SK-N-SH (cell line): Measurements from ENCODE around the gene DLGAP3. TPM values are rescaled to one million over a fixed set of nuclear protein-coding genes. Genes with fewer than 3 reads are reported as not detected.

ENCODE experiments used
- CTCF ChIA-PET: fragments of 300-600, 350-600 bp; formaldehyde crosslinking; extraction: SDS; loops from one replicate; lab custom pipeline; 2021; lab: Yijun Ruan, JAX
- POLR2A ChIA-PET: fragments of 350-600 bp; sonication (Branson Sonifier 250); formaldehyde crosslinking; extraction: SDS; loops from one replicate; lab custom pipeline; 2020; ENCODE audit warnings: antibody characterized with exemption, inconsistent platforms; lab: Yijun Ruan, JAX
- DNase-seq: peaks from one replicate; pipeline ENCODE4 v3.0.0; 2012
- H2AFZ ChIP-seq: fragments of 200-600 bp; sonication (generic); 2 replicates; pipeline ENCODE4 v1.8.1; 2016; ENCODE audit warnings: antibody characterized with exemption, mild to moderate bottlenecking, low read depth
- H3F3A ChIP-seq: fragments of 200-600 bp; sonication (generic); replicated peaks from 2 replicates; pipeline ENCODE3; 2016; ENCODE audit warnings: antibody characterized with exemption, mild to moderate bottlenecking; ENCODE audit not compliant: insufficient read depth
- H3K27ac ChIP-seq, 2 experiments: fragments of 200-500 bp in 1 of 2; fragments of 200-600 bp in 1 of 2; sonication (Bioruptor generic) in 1 of 2; sonication (generic), shearing (Covaris generic) in 1 of 2; 2 replicates each; pipeline versions ENCODE4 v1.5.1 to v1.6.1; 2014 to 2016; ENCODE audit warnings: low read depth in 2 of 2, inconsistent platforms in 1 of 2, low read length in 1 of 2, mild to moderate bottlenecking in 1 of 2, mixed read lengths in 1 of 2
- H3K27me3 ChIP-seq: fragments of 200-600 bp; sonication (generic), shearing (Covaris generic); 2 replicates; pipeline ENCODE4 v1.6.1; 2016; ENCODE audit warnings: mixed run types; ENCODE audit not compliant: insufficient read depth
- H3K36me3 ChIP-seq, 2 experiments: fragments of 200-500 bp in 1 of 2; fragments of 200-600 bp in 1 of 2; sonication (Bioruptor generic) in 1 of 2; sonication (generic) in 1 of 2; replicated peaks in 1 of 2; 2 replicates each; pipeline versions ENCODE3 to v1.5.1; 2014 to 2016; ENCODE audit warnings: low read length in 1 of 2, mild to moderate bottlenecking in 1 of 2; ENCODE audit not compliant: insufficient read depth in 2 of 2, control insufficient read depth in 1 of 2
- H3K4me1 ChIP-seq, 2 experiments: fragments of 200-500 bp in 1 of 2; fragments of 200-600 bp in 1 of 2; sonication (Bioruptor generic) in 1 of 2; sonication (generic), shearing (Covaris generic) in 1 of 2; 2 replicates each; pipeline versions ENCODE4 v1.5.1 to v1.6.1; 2014 to 2016; ENCODE audit warnings: low read depth in 1 of 2, low read length in 1 of 2, mixed run types in 1 of 2; ENCODE audit not compliant: insufficient read depth in 2 of 2, control insufficient read depth in 1 of 2
- H3K4me2 ChIP-seq: fragments of 200-600 bp; sonication (generic), shearing (Covaris generic); 2 replicates; pipeline ENCODE4 v1.6.1; 2017; ENCODE audit warnings: mixed run types
- H3K4me3 ChIP-seq, 2 experiments: fragments of 200-500 bp in 1 of 2; fragments of 200-600 bp in 1 of 2; sonication (Bioruptor generic) in 1 of 2; sonication (generic), shearing (Covaris generic) in 1 of 2; 2 replicates each; pipeline versions ENCODE4 v1.5.1 to v1.8.1; 2014 to 2016; ENCODE audit warnings: low read depth in 2 of 2, inconsistent platforms in 1 of 2, low read length in 1 of 2, mild to moderate bottlenecking in 1 of 2, mixed read lengths in 1 of 2, moderate library complexity in 1 of 2
- H3K79me2 ChIP-seq: fragments of 200-600 bp; sonication (generic); 2 replicates; pipeline ENCODE4 v1.8.1; 2017; ENCODE audit warnings: mild to moderate bottlenecking; ENCODE audit not compliant: insufficient read depth
- H3K9ac ChIP-seq: fragments of 200-600 bp; sonication (generic); 2 replicates; pipeline ENCODE4 v1.6.1; 2017; ENCODE audit warnings: mixed run types
- H3K9me2 ChIP-seq: fragments of 200-600 bp; sonication (generic); 2 replicates; pipeline ENCODE4 v1.6.1; 2017; ENCODE audit warnings: mixed run types
- H3K9me3 ChIP-seq: fragments of 200-600 bp; sonication (generic); 2 replicates; pipeline ENCODE4 v1.6.1; 2017; ENCODE audit warnings: mixed run types, mild to moderate bottlenecking, moderate library complexity
- H4K20me1 ChIP-seq: fragments of 200-600 bp; sonication (generic); 2 replicates; pipeline ENCODE4 v1.6.1; 2017; ENCODE audit warnings: mild to moderate bottlenecking, mixed run types; ENCODE audit not compliant: insufficient read depth
- CHD2 ChIP-seq: fragments of 150-350 bp; IDR thresholded peaks from 2 replicates; pipeline ENCODE4 v1.6.1; 2018; ENCODE audit warnings: low read length; ENCODE audit not compliant: partially characterized antibody
- ELF1 ChIP-seq: IDR thresholded peaks from 2 replicates; pipeline ENCODE4 v1.4.0; 2012
- NRF1 ChIP-seq: IDR thresholded peaks from 2 replicates; pipeline ENCODE4 v1.6.1; 2012; ENCODE audit warnings: low read depth, mild to moderate bottlenecking, low read length
- RFX5 ChIP-seq: IDR thresholded peaks from 2 replicates; pipeline ENCODE4 v1.6.1; 2012; ENCODE audit warnings: mild to moderate bottlenecking, improper control_type of control experiment, low read length
- TCF12 ChIP-seq: IDR thresholded peaks from 2 replicates; pipeline ENCODE4 v1.4.0; 2012
- WGBS: methylation state at CpG from one replicate; pipeline ENCODE4 v1.1.6; 2017; ENCODE audit warnings: low lambda C conversion rate; 5-methylcytosine and 5-hydroxymethylcytosine counted together
- polyA plus RNA-seq, 3 experiments: library from polyadenylated mRNA; depleted of rRNA; stranded (reverse); fragments of >200 nt; gene quantifications; 2 replicates each; pipeline ENCODE4 v1.2.3, GENCODE V29; 2012
- TF ChIP-seq, protein P1 (sequence below): IDR thresholded peaks from 2 replicates; pipeline ENCODE4; 2012
- TF ChIP-seq, protein P2 (sequence below): IDR thresholded peaks from 2 replicates; pipeline ENCODE4 v1.6.1; 2012; ENCODE audit warnings: mild to moderate bottlenecking, low read depth, low read length, moderate library complexity
- TF ChIP-seq, protein P3 (sequence below): fragments of 150-350 bp; IDR thresholded peaks from 2 replicates; pipeline ENCODE4 v1.6.1; 2017; ENCODE audit warnings: antibody characterized with exemption, low read length, low read depth, borderline replicate concordance
- TF ChIP-seq, protein P4 (sequence below): fragments of 150-350 bp; IDR thresholded peaks from 2 replicates; pipeline ENCODE4 v1.6.1; 2016; ENCODE audit warnings: mild to moderate bottlenecking, low read depth, low read length

The DLGAP3 gene
- polyA plus RNA-seq, 1 of the 3 experiments (the other 2 are of a cell fraction), result 0.15 TPM

DNA sequence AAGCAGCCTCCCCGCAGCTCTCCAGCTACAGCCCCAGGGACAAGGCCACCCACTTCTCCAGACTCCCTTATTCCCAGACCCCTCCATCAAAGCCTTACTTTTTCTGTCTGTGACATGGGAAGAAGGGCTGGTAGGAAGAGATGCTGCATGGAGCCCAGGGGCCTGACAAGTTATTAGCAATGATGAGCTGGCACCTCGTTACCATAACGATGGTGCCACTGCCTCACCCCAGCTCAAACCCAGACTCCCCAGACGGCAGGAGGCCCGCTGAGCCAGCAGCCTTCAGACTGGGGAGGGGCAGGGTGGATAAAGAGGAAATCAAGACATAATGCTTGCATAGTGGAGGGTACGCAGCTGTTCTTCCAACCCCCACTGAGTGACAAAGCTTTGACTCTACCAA, 3.3 kb downstream of the DLGAP3 start:
- H3K4me3 ChIP-seq, result no peak overlapping the region
- no peaks in the 10 kb centered on the region for H3K9me2 ChIP-seq
- POLR2A ChIA-PET, result no interaction called here
- peaks cover 24% of the 10 kb centered on the region for H3K27me3 ChIP-seq
- H3F3A ChIP-seq, result no peaks in the 10 kb centered on the region
- H2AFZ ChIP-seq, result no peak overlapping the region
- no peaks in the 10 kb centered on the region for H3K9me3 ChIP-seq
- H3K4me1 ChIP-seq, result peaks cover 0 to 3% of the 10 kb centered on the region in 2 experiments; a peak in 1 of 4 replicates
- no peaks in the 10 kb centered on the region for H3K79me2 ChIP-seq
- H3K27ac ChIP-seq, result no peak overlapping the region
- no peaks in the 10 kb centered on the region for H3K36me3 ChIP-seq
- 28% methylated on average over 6 of the region's 6 CpGs for WGBS
- no peak overlapping the region for H3K4me2 ChIP-seq
- H3K9ac ChIP-seq, result no peak overlapping the region
- TF ChIP-seq, protein P1, sequence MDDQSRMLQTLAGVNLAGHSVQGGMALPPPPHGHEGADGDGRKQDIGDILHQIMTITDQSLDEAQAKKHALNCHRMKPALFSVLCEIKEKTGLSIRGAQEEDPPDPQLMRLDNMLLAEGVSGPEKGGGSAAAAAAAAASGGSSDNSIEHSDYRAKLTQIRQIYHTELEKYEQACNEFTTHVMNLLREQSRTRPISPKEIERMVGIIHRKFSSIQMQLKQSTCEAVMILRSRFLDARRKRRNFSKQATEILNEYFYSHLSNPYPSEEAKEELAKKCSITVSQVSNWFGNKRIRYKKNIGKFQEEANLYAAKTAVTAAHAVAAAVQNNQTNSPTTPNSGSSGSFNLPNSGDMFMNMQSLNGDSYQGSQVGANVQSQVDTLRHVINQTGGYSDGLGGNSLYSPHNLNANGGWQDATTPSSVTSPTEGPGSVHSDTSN, result no peak
- TF ChIP-seq, protein P2, sequence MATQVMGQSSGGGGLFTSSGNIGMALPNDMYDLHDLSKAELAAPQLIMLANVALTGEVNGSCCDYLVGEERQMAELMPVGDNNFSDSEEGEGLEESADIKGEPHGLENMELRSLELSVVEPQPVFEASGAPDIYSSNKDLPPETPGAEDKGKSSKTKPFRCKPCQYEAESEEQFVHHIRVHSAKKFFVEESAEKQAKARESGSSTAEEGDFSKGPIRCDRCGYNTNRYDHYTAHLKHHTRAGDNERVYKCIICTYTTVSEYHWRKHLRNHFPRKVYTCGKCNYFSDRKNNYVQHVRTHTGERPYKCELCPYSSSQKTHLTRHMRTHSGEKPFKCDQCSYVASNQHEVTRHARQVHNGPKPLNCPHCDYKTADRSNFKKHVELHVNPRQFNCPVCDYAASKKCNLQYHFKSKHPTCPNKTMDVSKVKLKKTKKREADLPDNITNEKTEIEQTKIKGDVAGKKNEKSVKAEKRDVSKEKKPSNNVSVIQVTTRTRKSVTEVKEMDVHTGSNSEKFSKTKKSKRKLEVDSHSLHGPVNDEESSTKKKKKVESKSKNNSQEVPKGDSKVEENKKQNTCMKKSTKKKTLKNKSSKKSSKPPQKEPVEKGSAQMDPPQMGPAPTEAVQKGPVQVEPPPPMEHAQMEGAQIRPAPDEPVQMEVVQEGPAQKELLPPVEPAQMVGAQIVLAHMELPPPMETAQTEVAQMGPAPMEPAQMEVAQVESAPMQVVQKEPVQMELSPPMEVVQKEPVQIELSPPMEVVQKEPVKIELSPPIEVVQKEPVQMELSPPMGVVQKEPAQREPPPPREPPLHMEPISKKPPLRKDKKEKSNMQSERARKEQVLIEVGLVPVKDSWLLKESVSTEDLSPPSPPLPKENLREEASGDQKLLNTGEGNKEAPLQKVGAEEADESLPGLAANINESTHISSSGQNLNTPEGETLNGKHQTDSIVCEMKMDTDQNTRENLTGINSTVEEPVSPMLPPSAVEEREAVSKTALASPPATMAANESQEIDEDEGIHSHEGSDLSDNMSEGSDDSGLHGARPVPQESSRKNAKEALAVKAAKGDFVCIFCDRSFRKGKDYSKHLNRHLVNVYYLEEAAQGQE, result no peak
- CTCF ChIA-PET, result interaction anchor here (1.6 to 2.2 kb wide), 3 partner anchors 60 to 73 kb away, joined by 5 to 14 read pairs (median 5); partner anchors contain the start of gene SMIM12
- DNase-seq, result no peak
- H4K20me1 ChIP-seq, result no peaks in the 10 kb centered on the region

DNA sequence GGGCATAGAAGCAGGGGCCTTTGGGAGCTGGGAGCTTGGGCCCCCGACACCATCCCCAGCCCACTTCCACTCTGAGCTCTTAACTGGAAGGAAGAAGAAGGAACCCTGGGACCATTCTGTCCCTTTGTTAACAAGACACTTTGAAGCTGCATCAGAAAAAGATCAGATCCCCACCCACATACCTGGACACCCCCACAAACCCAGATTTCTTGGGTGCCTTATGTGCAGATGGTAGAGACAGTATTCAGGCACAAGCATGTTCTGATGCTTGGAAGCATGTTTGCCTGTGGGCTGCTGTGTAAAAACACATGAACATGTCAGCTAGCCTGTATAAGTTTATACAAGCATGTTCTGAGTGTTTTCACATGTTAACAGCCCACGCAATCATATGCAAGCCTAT, 3.7 kb downstream of the DLGAP3 start:
- WGBS, result 50% methylated on average over 2 of the region's 2 CpGs
- DNase-seq, result no peak
- CTCF ChIA-PET, result interaction anchor here (1.6 to 2.2 kb wide), 3 partner anchors 59 to 73 kb away, joined by 5 to 14 read pairs (median 5); partner anchors contain the start of gene SMIM12
- H3K36me3 ChIP-seq, result no peaks in the 10 kb centered on the region
- H3K9me2 ChIP-seq, result no peaks in the 10 kb centered on the region
- H3K4me3 ChIP-seq, result no peak overlapping the region
- TF ChIP-seq TCF12, result no peak
- TF ChIP-seq RFX5, result no peak
- TF ChIP-seq ELF1, result no peak
- TF ChIP-seq, protein P3, sequence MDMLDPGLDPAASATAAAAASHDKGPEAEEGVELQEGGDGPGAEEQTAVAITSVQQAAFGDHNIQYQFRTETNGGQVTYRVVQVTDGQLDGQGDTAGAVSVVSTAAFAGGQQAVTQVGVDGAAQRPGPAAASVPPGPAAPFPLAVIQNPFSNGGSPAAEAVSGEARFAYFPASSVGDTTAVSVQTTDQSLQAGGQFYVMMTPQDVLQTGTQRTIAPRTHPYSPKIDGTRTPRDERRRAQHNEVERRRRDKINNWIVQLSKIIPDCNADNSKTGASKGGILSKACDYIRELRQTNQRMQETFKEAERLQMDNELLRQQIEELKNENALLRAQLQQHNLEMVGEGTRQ, result no peak
- TF ChIP-seq, protein P4, sequence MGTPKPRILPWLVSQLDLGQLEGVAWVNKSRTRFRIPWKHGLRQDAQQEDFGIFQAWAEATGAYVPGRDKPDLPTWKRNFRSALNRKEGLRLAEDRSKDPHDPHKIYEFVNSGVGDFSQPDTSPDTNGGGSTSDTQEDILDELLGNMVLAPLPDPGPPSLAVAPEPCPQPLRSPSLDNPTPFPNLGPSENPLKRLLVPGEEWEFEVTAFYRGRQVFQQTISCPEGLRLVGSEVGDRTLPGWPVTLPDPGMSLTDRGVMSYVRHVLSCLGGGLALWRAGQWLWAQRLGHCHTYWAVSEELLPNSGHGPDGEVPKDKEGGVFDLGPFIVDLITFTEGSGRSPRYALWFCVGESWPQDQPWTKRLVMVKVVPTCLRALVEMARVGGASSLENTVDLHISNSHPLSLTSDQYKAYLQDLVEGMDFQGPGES, result no peak
- TF ChIP-seq CHD2, result no peak
- no peak for TF ChIP-seq NRF1
- TF ChIP-seq, all 33 proteins: peak for 0
- Histone ChIP-seq H3K27me3 (peaks cover 19% of the 10 kb centered on the region), H3K4me2 (no peak overlapping the region), H3K4me1 (peaks cover 0 to 3% of the 10 kb centered on the region in 2 experiments; a peak in 1 of 4 replicates), H3F3A (no peaks in the 10 kb centered on the region), H3K9ac (no peak overlapping the region), H4K20me1 (no peaks in the 10 kb centered on the region), H2AFZ (no peak overlapping the region), H3K27ac (no peak overlapping the region), H3K79me2 (no peaks in the 10 kb centered on the region), H3K9me3 (no peaks in the 10 kb centered on the region)
- POLR2A ChIA-PET, result no interaction called here
